Prostate gland (tissue), 2 donors: Measurements from ENCODE around the gene NFASC. TPM values are rescaled to one million over a fixed set of nuclear protein-coding genes. Genes with fewer than 3 reads are reported as not detected.

Experiments used
- DNase-seq: peaks from one replicate; pipeline ENCODE4 v3.0.0-alpha.2; 2019; ENCODE audit warnings: low spot score
- H3K27ac ChIP-seq, 2 donors: fragments of 200-600 bp; sonication (generic); 2 replicates each; pipeline ENCODE4 v1.5.1; 2017 to 2019
- H3K27me3 ChIP-seq: fragments of 200-600 bp; sonication (generic); replicated peaks from 2 replicates; pipeline ENCODE4 v1.5.1; 2019; ENCODE audit not compliant: insufficient read depth
- H3K36me3 ChIP-seq, 2 donors: fragments of 200-600 bp; sonication (generic); 1 replicate in 1 of 2; 2 replicates in 1 of 2; pipeline versions ENCODE4 v1.5.1 to v1.8.1; 2017 to 2019
- H3K4me1 ChIP-seq: fragments of 200-600 bp; sonication (generic); replicated peaks from 2 replicates; pipeline ENCODE4 v1.5.1; 2019
- H3K4me3 ChIP-seq, 2 donors: fragments of 200-600 bp; sonication (generic); 2 replicates each; pipeline ENCODE4 v1.5.1; 2017 to 2019
- H3K9me3 ChIP-seq: fragments of 200-600 bp; sonication (generic); 2 replicates; pipeline ENCODE4 v1.5.1; 2017
- CTCF ChIP-seq, 4 experiments: fragments of 200-600 bp in 2 of 4; fragments of 450-650 bp in 2 of 4; sonication (generic) in 2 of 4; IDR thresholded peaks; 1 replicate in 3 of 4; 2 replicates in 1 of 4; pipeline ENCODE4 v1.5.1; 2016 to 2019; ENCODE audit warnings: antibody characterized with exemption in 4 of 4, mild to moderate bottlenecking in 2 of 4, moderate library complexity in 2 of 4
- POLR2A ChIP-seq: fragments of 450-650 bp; IDR thresholded peaks from one replicate; pipeline ENCODE4 v1.6.1; 2016; ENCODE audit warnings: antibody characterized with exemption, mild to moderate bottlenecking
- POLR2AphosphoS5 ChIP-seq: sonication (generic); formaldehyde crosslinking; IDR thresholded peaks from one replicate; pipeline ENCODE4 v1.6.1; 2017; ENCODE audit warnings: antibody characterized with exemption
- whole genome bisulfite sequencing: methylation state at CpG from one replicate; pipeline ENCODE4 v1.1.5; 2018; 5-methylcytosine and 5-hydroxymethylcytosine counted together
- intact Hi-C: fragments of 100-400 bp; cut with DNase I; formaldehyde crosslinking; loops from one replicate; pipeline ENCODE4 v1.14.2; 2022
- total RNA-seq, 2 donors: library from RNA; depleted of rRNA; stranded (reverse); fragments of >200 nt; gene quantifications; one replicate each; pipeline ENCODE4 v1.1.0, GENCODE V29; 2016

The NFASC gene
- total RNA-seq, 2 donors from 2014 or later = 3.7 to 13.2 TPM

DNA sequence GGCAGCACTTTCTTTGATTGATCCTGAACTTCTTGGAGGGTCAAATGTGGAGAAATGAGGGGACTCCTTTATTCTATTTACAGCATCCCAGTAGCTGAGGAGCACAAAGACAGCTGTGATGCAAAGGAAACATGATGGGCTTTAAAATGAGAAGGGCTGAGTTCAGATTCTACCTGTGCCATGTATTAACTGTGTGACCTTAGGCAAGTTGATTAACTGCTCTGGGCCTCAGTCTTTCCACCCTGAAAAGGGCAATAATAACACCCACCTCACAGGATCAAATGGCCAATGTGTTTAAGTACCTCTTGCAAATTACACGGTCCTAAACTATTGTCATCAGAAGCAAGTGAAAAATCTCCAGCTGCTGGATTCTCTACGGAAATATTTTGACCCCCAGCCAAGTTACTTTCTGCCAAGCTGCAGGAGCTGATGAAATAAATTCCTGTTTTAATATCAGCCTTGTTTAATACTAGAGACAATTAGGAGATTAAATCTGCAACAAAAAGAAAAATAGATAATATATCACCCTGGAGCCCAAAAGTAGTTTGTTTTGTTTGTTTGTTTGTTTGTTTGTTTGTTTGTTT, 197.9 kb downstream of the NFASC start:
- no peak overlapping the region for H3K27ac ChIP-seq
- no peaks in the 10 kb centered on the region for H3K27me3 ChIP-seq
- WGBS = 8% methylated on average over 2 of the region's 2 CpGs
- TF ChIP-seq POLR2AphosphoS5 (no peak), CTCF (IDR thresholded peaks at IDR 0.05) (no peak), POLR2A (no peak)
- no peaks in the 10 kb centered on the region for H3K4me1 ChIP-seq
- no peak for DNase-seq
- H3K4me3 ChIP-seq = no peak overlapping the region
- intact Hi-C loops = loop anchor here (10.0 kb wide), 1 partner anchor 264 kb away; no protein-coding TSS in a partner anchor
- no peaks in the 10 kb centered on the region for H3K9me3 ChIP-seq
- no peaks in the 10 kb centered on the region for H3K36me3 ChIP-seq

GRCh38 chr1:205069371-205070125, 198.9 kb downstream of the NFASC start:
- WGBS = 86% methylated on average over 42 of the region's 42 CpGs

DNA sequence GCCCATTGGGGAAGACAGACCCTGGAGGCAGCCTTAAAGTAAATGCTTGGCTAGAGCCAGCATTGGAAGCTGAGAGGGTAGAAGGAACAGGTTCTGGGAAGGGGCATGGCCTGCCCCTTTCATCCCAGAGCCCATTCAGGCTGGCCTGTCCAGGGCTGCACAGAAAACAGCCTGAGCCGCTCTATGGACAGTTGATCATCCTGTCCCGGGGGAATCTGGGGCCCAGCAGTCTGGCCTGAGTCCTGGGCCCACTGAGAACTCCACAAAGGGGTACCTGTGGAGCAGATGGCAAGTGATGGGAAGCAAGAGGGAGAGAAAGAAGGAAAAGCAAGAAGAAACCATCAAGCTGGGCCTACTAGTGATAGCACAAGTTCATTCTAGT, 200.4 kb downstream of the NFASC start:
- Histone ChIP-seq H3K4me1 (no peaks in the 10 kb centered on the region), H3K9me3 (no peaks in the 10 kb centered on the region), H3K27ac (no peak overlapping the region), H3K36me3 (no peaks in the 10 kb centered on the region), H3K27me3 (no peaks in the 10 kb centered on the region), H3K4me3 (no peak overlapping the region)
- TF ChIP-seq POLR2AphosphoS5 (no peak), POLR2A (no peak), CTCF (IDR thresholded peaks at IDR 0.05) (no peak)
- WGBS = 95% methylated on average over 2 of the region's 2 CpGs
- DNase-seq = no peak
- intact Hi-C loops = no loop called here

More at GRCh38 chr1:205069371-205070125, 198.9 kb downstream of the NFASC start:
- intact Hi-C loops = loop anchor here (10.0 kb wide), 1 partner anchor 265 kb away; no protein-coding TSS in a partner anchor
- H3K4me3 ChIP-seq = no peak overlapping the region
- no peak overlapping the region for H3K27ac ChIP-seq
- TF ChIP-seq CTCF (IDR thresholded peaks at IDR 0.05) (no peak), POLR2A (no peak), POLR2AphosphoS5 (no peak)
- DNase-seq = no peak
- no peaks in the 10 kb centered on the region for H3K4me1 ChIP-seq
- no peaks in the 10 kb centered on the region for H3K27me3 ChIP-seq
- H3K9me3 ChIP-seq = no peaks in the 10 kb centered on the region
- no peaks in the 10 kb centered on the region for H3K36me3 ChIP-seq

DNA sequence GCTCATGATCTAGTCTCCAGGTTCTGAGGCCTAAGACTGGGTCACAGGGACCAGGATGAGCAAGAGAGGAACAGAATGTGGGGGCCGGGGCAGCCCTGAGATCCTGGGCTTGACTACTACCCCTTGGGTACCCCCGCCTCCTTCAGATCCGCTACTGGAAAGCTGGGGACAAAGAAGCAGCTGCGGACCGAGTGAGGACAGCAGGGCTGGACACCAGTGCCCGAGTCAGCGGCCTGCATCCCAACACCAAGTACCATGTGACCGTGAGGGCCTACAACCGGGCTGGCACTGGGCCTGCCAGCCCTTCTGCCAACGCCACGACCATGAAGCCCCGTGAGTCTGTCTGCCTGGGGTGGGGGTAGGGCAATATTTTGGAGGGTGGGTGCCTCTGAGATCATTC, 201.1 kb downstream of the NFASC start:
- no peaks in the 10 kb centered on the region for H3K27me3 ChIP-seq
- no peaks in the 10 kb centered on the region for H3K4me1 ChIP-seq
- H3K4me3 ChIP-seq = no peak overlapping the region
- no peak overlapping the region for H3K27ac ChIP-seq
- H3K9me3 ChIP-seq = no peaks in the 10 kb centered on the region
- whole genome bisulfite sequencing = 94% methylated on average over 12 of the region's 12 CpGs
- intact Hi-C loops = no loop called here
- no peak for DNase-seq
- no peak for TF ChIP-seq CTCF (IDR thresholded peaks at IDR 0.05)
- TF ChIP-seq POLR2AphosphoS5 = no peak
- TF ChIP-seq POLR2A = no peak
- no peaks in the 10 kb centered on the region for H3K36me3 ChIP-seq

DNA sequence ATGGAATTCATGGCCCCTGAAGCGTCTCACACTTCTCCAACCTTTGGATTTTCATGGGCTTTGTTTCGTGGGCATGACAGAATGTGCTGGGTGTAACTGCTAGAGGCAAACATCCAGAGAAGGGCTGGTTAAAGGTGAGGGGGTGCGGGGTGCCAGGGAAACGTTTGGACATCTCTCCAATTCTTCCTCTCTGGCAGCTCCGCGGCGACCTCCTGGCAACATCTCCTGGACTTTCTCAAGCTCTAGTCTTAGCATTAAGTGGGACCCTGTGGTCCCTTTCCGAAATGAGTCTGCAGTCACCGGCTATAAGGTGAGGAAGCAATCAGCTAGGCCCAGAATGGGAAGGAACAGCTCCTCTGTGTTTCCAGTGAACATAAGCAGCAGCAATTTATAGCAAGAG, 201.6 kb downstream of the NFASC start:
- H3K4me1 ChIP-seq = no peaks in the 10 kb centered on the region
- no peak for TF ChIP-seq POLR2AphosphoS5
- no peak for TF ChIP-seq CTCF (IDR thresholded peaks at IDR 0.05)
- no peak for TF ChIP-seq POLR2A
- H3K9me3 ChIP-seq = no peaks in the 10 kb centered on the region
- intact Hi-C loops = no loop called here
- H3K27ac ChIP-seq = no peak overlapping the region
- no peak for DNase-seq
- no peaks in the 10 kb centered on the region for H3K36me3 ChIP-seq
- 81% methylated on average over 9 of the region's 9 CpGs for WGBS
- no peaks in the 10 kb centered on the region for H3K27me3 ChIP-seq
- no peak overlapping the region for H3K4me3 ChIP-seq
